Body of pancreas (tissue), 4 donors: ENCODE measurements around the gene ANXA6. TPM values are rescaled to one million over a fixed set of nuclear protein-coding genes. Genes with fewer than 3 reads are reported as not detected.

Experiments
- ATAC-seq: fragments of 150-250 bp; one replicate; pipeline ENCODE4 v1.9.1; 2016
- DNase-seq, 4 donors: peaks; one replicate each; pipeline ENCODE4 v3.0.0-alpha.2; 2019
- H3K27ac ChIP-seq, 4 donors: fragments of 200-600 bp; sonication (generic); 1 replicate in 3 of 4; 2 replicates in 1 of 4; pipeline versions ENCODE4 v1.5.1 to v1.6.1; 2016 to 2019; ENCODE audit warnings: mild to moderate bottlenecking in 1 of 4, mixed read lengths in 1 of 4, moderate library complexity in 1 of 4
- H3K27me3 ChIP-seq, 2 donors: fragments of 200-600 bp; sonication (generic); one replicate each; pipeline ENCODE4 v1.6.0; 2016; ENCODE audit warnings: mild to moderate bottlenecking in 1 of 2
- H3K36me3 ChIP-seq, 2 donors: fragments of 200-600 bp; sonication (generic); replicated peaks in 1 of 2; 2 replicates each; pipeline ENCODE4 v1.5.1; 2016; ENCODE audit warnings: low read depth in 2 of 2; ENCODE audit not compliant: insufficient read depth in 1 of 2
- H3K4me1 ChIP-seq: fragments of 200-600 bp; sonication (generic); one replicate; pipeline ENCODE4 v1.6.0; 2016
- H3K4me3 ChIP-seq, 2 donors: fragments of 200-600 bp; sonication (generic); 1 replicate in 1 of 2; 2 replicates in 1 of 2; pipeline ENCODE4 v1.5.1; 2016 to 2019
- H3K9me3 ChIP-seq, 3 donors: fragments of 200-600 bp; sonication (generic); 1 replicate in 2 of 3; 2 replicates in 1 of 3; pipeline ENCODE4 v1.5.1; 2016
- POLR2A ChIP-seq, 3 donors: fragments of 450-650 bp; IDR thresholded peaks; one replicate each; pipeline ENCODE4 v1.6.1; 2016; ENCODE audit warnings: antibody characterized with exemption in 3 of 3, mild to moderate bottlenecking in 2 of 3
- WGBS, 2 donors: methylation state at CpG; one replicate each; pipeline ENCODE4 v1.1.5; 2017; 5-methylcytosine and 5-hydroxymethylcytosine counted together
- intact Hi-C: fragments of 100-400 bp; cut with DNase I; formaldehyde crosslinking; loops from one replicate; pipeline ENCODE4 v1.15.1; 2023
- total RNA-seq, 2 donors: library from RNA; depleted of rRNA; stranded (reverse); fragments of >200 nt; gene quantifications; one replicate each; pipeline ENCODE4 v1.1.0, GENCODE V29; 2016
- TF ChIP-seq, protein P1 (sequence below), 7 experiments: fragments of 450-650 bp in 4 of 7; fragments of 200-600 bp in 3 of 7; sonication (generic) in 3 of 7; IDR thresholded peaks; one replicate each; pipeline ENCODE4 v1.5.1; 2016 to 2019; ENCODE audit warnings: antibody characterized with exemption in 7 of 7

Gene ANXA6
- total RNA-seq = 10 to 100 TPM; 60.3 to 60.4 TPM

DNA sequence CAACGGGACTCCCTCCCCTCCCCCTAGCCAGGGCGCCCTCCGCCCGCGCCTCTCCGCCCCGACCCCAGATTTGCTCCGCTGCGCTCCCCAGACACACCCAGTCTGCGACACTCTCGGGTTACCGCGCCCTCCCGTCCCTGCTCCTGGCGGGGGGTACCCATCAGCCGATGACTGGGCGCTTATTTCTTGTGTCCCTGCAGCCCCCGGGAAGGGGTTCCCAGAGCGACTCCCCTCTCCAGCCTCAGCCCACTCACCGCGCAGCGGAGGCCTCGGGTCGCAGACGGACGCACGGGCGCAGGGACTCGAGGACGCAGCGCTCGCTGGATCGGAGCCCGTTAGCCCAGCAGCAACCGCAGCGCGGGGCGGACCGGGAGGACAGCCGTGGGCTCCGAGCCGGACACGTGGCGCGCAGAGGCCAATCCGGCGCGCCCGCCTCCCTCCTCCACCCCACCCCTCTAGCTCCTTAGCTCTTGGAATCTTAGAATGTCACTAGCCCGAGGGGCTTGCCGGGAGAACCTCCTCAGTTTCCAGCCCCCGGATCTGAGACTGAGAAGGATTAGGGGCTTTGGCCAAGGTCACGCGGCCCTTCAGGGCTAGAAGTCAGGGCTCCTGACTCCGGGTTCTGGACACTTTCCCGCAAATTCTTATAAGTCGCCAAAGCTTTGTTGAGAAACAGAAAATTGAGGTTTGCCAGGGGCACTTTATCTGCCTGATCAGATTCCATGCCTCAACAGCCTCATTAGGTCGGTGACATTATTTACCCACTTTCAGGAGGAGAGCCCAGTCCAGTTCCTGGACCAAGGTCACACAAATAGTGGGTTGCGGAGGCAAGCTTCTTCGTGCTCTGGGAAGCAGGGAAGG lies at the start of gene ANXA6:
Gene ANXA6, minus strand, starts transcription at position 354 of the 861 bp plus-strand sequence. CDS start 9,878 bp downstream, outside the sequence.
- intact Hi-C loops = no loop called here
- no peaks in the 10 kb centered on the region for H3K36me3 ChIP-seq
- H3K4me1 ChIP-seq = peaks cover 46% of the 10 kb centered on the region
- peak within 1 kb of the TSS; percentile 19 to 65 for H3K4me3 ChIP-seq
- H3K27me3 ChIP-seq = no peaks in the 10 kb centered on the region
- peak within 1 kb of the TSS; percentile 52 to 73 (median 66) for H3K27ac ChIP-seq
- WGBS, 2 donors = 1 to 3% methylated on average over 4 to 48 of the region's 60 CpGs
- ATAC-seq (peak; percentile 97), DNase-seq (peak; percentile 82 to 90 (median 84))
- H3K9me3 ChIP-seq = no peaks in the 10 kb centered on the region
- TF ChIP-seq, protein P1, sequence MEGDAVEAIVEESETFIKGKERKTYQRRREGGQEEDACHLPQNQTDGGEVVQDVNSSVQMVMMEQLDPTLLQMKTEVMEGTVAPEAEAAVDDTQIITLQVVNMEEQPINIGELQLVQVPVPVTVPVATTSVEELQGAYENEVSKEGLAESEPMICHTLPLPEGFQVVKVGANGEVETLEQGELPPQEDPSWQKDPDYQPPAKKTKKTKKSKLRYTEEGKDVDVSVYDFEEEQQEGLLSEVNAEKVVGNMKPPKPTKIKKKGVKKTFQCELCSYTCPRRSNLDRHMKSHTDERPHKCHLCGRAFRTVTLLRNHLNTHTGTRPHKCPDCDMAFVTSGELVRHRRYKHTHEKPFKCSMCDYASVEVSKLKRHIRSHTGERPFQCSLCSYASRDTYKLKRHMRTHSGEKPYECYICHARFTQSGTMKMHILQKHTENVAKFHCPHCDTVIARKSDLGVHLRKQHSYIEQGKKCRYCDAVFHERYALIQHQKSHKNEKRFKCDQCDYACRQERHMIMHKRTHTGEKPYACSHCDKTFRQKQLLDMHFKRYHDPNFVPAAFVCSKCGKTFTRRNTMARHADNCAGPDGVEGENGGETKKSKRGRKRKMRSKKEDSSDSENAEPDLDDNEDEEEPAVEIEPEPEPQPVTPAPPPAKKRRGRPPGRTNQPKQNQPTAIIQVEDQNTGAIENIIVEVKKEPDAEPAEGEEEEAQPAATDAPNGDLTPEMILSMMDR (IDR thresholded peaks at IDR 0.05) = no peak
- TF ChIP-seq POLR2A (IDR thresholded peaks at IDR 0.05) = peak; percentile 24 to 53 (median 46)

DNA sequence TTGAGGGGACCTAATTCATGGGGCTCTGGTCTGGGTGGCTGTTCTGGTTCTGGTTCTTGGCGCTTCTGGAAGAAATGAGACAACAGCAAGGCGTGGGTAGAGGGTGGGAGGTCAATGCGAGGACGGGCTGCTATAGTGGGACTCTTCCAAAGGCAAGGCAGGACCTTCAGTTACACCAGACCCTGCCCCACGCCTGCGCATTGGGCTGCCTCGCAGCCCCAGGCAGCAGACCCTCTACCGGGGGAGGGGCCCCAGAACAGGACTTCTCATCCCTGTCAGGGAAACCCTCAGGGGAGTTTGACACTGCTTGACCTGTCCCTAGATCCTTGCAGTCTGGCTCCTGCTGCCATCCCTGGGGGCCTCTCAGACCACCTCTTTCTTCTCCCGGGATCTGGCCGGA lies 47.8 kb upstream of the ANXA6 start:
- TF ChIP-seq, protein P1 (IDR thresholded peaks at IDR 0.05) = no peak
- no peak for TF ChIP-seq POLR2A (IDR thresholded peaks at IDR 0.05)
- ATAC-seq (no peak), DNase-seq (no peak)
- no peak overlapping the region for H3K27ac ChIP-seq
- peaks cover 14% of the 10 kb centered on the region for H3K4me1 ChIP-seq
- no peaks in the 10 kb centered on the region for H3K9me3 ChIP-seq
- H3K36me3 ChIP-seq = peaks cover 2 to 8% of the 10 kb centered on the region in 2 donors
- intact Hi-C loops = no loop called here
- H3K27me3 ChIP-seq = no peaks in the 10 kb centered on the region
- 86 to 93% methylated on average over 6 to 10 of the region's 10 CpGs for WGBS, 2 donors
- no peak overlapping the region for H3K4me3 ChIP-seq

DNA sequence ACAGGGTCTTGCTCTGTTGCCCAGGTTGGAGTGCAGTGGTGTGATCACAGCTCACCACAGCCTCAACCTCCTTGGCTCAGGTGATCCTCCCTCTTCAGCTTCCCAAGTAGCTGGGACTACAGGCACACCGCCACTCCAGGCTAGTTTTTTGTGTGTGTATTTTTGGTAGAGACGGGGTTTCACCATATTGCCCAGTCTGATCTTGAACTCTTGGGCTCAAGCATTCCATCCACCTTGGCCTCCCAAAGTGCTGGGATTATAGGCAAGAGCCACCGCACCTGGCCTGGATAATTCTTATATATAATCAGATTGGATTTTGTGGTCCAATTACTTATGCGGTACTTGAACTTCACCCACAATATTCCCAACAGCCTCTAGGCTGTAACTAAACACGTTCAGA lies 46.5 kb upstream of the ANXA6 start:
- ATAC-seq (no peak), DNase-seq (no peak)
- 81% methylated on average over 5 of the region's 5 CpGs for WGBS, 2 donors
- intact Hi-C loops = no loop called here
- TF ChIP-seq, protein P1 (IDR thresholded peaks at IDR 0.05) = no peak
- no peak for TF ChIP-seq POLR2A (IDR thresholded peaks at IDR 0.05)
- H3K36me3 ChIP-seq = peaks cover 2 to 8% of the 10 kb centered on the region in 2 donors
- H3K9me3 ChIP-seq = no peaks in the 10 kb centered on the region
- no peak overlapping the region for H3K27ac ChIP-seq
- H3K4me1 ChIP-seq = peaks cover 6% of the 10 kb centered on the region
- no peaks in the 10 kb centered on the region for H3K27me3 ChIP-seq
- H3K4me3 ChIP-seq = no peak overlapping the region

DNA sequence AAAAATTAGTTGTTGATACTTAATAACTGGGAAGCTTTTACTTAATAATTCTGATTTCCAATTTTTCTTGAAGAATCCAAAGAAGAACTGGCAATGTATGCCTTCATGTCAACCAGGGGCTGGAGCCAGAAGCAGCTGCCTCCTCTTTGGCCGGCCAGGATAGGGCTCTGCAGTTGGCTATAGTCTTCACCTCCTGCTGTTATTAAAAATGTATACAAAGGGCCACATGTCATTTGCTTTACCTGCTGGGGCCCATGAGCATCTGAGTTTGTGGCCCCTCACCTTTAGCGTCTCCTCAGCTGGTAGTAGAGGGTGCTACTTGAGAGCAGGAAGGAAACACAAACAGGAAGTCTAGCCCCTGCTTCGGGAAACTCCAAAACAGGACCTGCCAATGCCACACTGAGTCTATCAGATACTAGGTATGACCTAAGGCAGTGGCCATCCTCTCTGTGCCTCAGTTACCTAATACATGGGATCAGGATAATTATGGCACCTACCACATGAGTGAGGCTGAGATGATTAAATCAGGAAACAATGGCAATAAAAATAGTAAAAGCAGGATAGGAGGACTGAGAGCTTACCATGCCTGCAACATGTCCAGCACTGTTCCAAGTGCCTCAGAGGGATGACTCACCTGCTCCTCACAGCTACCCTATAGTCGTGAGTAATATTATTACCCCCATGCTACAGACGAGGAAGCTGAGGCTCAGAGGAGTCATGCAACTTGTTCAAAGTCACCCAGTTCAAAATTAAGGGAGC lies 45.0 kb upstream of the ANXA6 start:
- no peak for ATAC-seq
- intact Hi-C loops = no loop called here
- peaks cover 2 to 8% of the 10 kb centered on the region in 2 donors for H3K36me3 ChIP-seq
- no peak overlapping the region for H3K27ac ChIP-seq
- no peak overlapping the region for H3K4me3 ChIP-seq
- WGBS, 2 donors = 76 to 86% methylated on average over 5 of the region's 5 CpGs
- TF ChIP-seq, protein P1 (IDR thresholded peaks at IDR 0.05) = no peak
- no peak for TF ChIP-seq POLR2A (IDR thresholded peaks at IDR 0.05)
- no peaks in the 10 kb centered on the region for H3K4me1 ChIP-seq
- DNase-seq = no peak
- no peaks in the 10 kb centered on the region for H3K9me3 ChIP-seq
- H3K27me3 ChIP-seq = no peaks in the 10 kb centered on the region
